IMR-90 (cell line): ENCODE data around the gene ZC3H8. TPM values are rescaled to one million over a fixed set of nuclear protein-coding genes. Genes with fewer than 3 reads are reported as not detected.

Experiments used
- ATAC-seq: fragments of 200-7000 bp; cut with Tn5 transposase; 2 replicates; pipeline ENCODE4 v1.9.1; 2020; ENCODE audit warnings: low read depth, mild to moderate bottlenecking, moderate library complexity
- BruUV-seq: library from RNA; stranded (reverse); fragments of 400-500 nt; replicated peaks from 2 replicates; lab custom pipeline; 2021; lab: Mats Ljungman, UMichigan
- CTCF ChIA-PET: fragments of 300-600 bp; formaldehyde crosslinking; extraction: SDS; loops from one replicate; lab custom pipeline; 2021; ENCODE audit warnings: antibody characterized with exemption; lab: Yijun Ruan, JAX
- POLR2A ChIA-PET: fragments of 300-600 bp; sonication (Branson Sonifier 250); formaldehyde crosslinking; loops from one replicate; lab custom pipeline; 2022; ENCODE audit warnings: antibody characterized with exemption; ENCODE audit not compliant: unreplicated experiment; lab: Charles Lee
- DNase-seq: peaks from one replicate; pipeline ENCODE4 v3.0.0; 2013
- H2AFZ ChIP-seq: replicated peaks from 2 replicates; pipeline ENCODE3; 2013; ENCODE audit warnings: low read length, mild to moderate bottlenecking; ENCODE audit not compliant: poor library complexity
- H2AK5ac ChIP-seq: 2 replicates; pipeline ENCODE4 v1.6.1; 2013; ENCODE audit warnings: low read depth, low read length, inconsistent platforms
- H2AK9ac ChIP-seq: replicated peaks from 2 replicates; pipeline ENCODE3; 2013; ENCODE audit warnings: mild to moderate bottlenecking, low read depth, low read length, moderate library complexity; ENCODE audit not compliant: poor library complexity
- H2BK120ac ChIP-seq: 2 replicates; pipeline ENCODE4 v1.6.1; 2013; ENCODE audit warnings: low read depth, low read length, inconsistent platforms
- H2BK15ac ChIP-seq: 3 replicates; pipeline ENCODE4 v1.6.1; 2013; ENCODE audit warnings: low read depth, low read length, inconsistent platforms
- H2BK20ac ChIP-seq: 2 replicates; pipeline ENCODE4 v1.6.1; 2013; ENCODE audit warnings: low read depth, mild to moderate bottlenecking, inconsistent platforms, low read length, moderate library complexity
- H2BK5ac ChIP-seq: 2 replicates; pipeline ENCODE4 v1.6.1; 2013; ENCODE audit warnings: mild to moderate bottlenecking, low read depth, low read length, inconsistent platforms; ENCODE audit not compliant: poor library complexity, severe bottlenecking
- H3K14ac ChIP-seq: replicated peaks from 2 replicates; pipeline ENCODE4 v1.6.1; 2013; ENCODE audit warnings: low read depth, low read length, inconsistent platforms
- H3K18ac ChIP-seq: 2 replicates; pipeline ENCODE4 v1.6.1; 2013; ENCODE audit warnings: low read depth, low read length, control low read depth
- H3K23ac ChIP-seq: 2 replicates; pipeline ENCODE4 v1.6.1; 2013; ENCODE audit warnings: low read depth, low read length, inconsistent platforms
- H3K27ac ChIP-seq: 2 replicates; pipeline ENCODE4 v1.5.1; 2013; ENCODE audit warnings: mild to moderate bottlenecking, control low read depth, low read length; ENCODE audit not compliant: insufficient read depth
- H3K27me3 ChIP-seq: 2 replicates; pipeline ENCODE4 v1.6.1; 2013; ENCODE audit warnings: low read length; ENCODE audit not compliant: control insufficient read depth, insufficient read depth
- H3K36me3 ChIP-seq: 2 replicates; pipeline ENCODE4 v1.6.1; 2013; ENCODE audit warnings: low read length, mixed read lengths; ENCODE audit not compliant: control insufficient read depth, insufficient read depth
- H3K4ac ChIP-seq: 2 replicates; pipeline ENCODE4 v1.6.1; 2013; ENCODE audit warnings: low read depth, low read length, inconsistent platforms
- H3K4me1 ChIP-seq: 2 replicates; pipeline ENCODE4 v1.6.1; 2013; ENCODE audit warnings: low read length, mixed read lengths; ENCODE audit not compliant: control insufficient read depth, insufficient read depth
- H3K4me2 ChIP-seq: 2 replicates; pipeline ENCODE4 v1.6.1; 2013; ENCODE audit warnings: low read depth, mild to moderate bottlenecking, control low read depth, low read length, moderate library complexity
- H3K4me3 ChIP-seq: 2 replicates; pipeline ENCODE4 v1.5.1; 2013; ENCODE audit warnings: low read depth, mild to moderate bottlenecking, control low read depth, low read length, moderate library complexity; ENCODE audit not compliant: insufficient read depth
- H3K56ac ChIP-seq: 2 replicates; pipeline ENCODE4 v1.6.1; 2013; ENCODE audit warnings: low read length, inconsistent platforms; ENCODE audit not compliant: insufficient read depth; ENCODE audit errors: extremely low read depth
- H3K79me1 ChIP-seq, 2 experiments: 2 replicates each; pipeline ENCODE4 v1.6.1; 2013; ENCODE audit warnings: low read length in 2 of 2, inconsistent platforms in 1 of 2, low read depth in 1 of 2
- H3K9ac ChIP-seq: 2 replicates; pipeline ENCODE4 v1.6.1; 2013; ENCODE audit warnings: low read depth, low read length, control low read depth
- H3K9me1 ChIP-seq: 2 replicates; pipeline ENCODE4 v1.6.1; 2013; ENCODE audit warnings: low read length, inconsistent platforms; ENCODE audit not compliant: insufficient read depth
- H3K9me3 ChIP-seq: 2 replicates; pipeline ENCODE4 v1.6.1; 2013; ENCODE audit warnings: low read length; ENCODE audit not compliant: control insufficient read depth, insufficient read depth
- H4K20me1 ChIP-seq: 2 replicates; pipeline ENCODE4 v1.6.1; 2013; ENCODE audit warnings: low read length, inconsistent platforms; ENCODE audit not compliant: insufficient read depth
- H4K5ac ChIP-seq: 2 replicates; pipeline ENCODE4 v1.6.1; 2013; ENCODE audit warnings: mild to moderate bottlenecking, low read depth, low read length, control low read depth
- H4K8ac ChIP-seq, 2 experiments: 2 replicates each; pipeline ENCODE4 v1.6.1; 2013; ENCODE audit warnings: low read depth in 2 of 2, low read length in 2 of 2, control low read depth in 1 of 2, inconsistent platforms in 1 of 2
- H4K91ac ChIP-seq: 2 replicates; pipeline ENCODE4 v1.6.1; 2013; ENCODE audit warnings: low read depth, low read length, inconsistent platforms; ENCODE audit not compliant: insufficient read depth
- BHLHE40 ChIP-seq: fragments of 150-350 bp; IDR thresholded peaks from 2 replicates; pipeline ENCODE4 v1.6.1; 2016; ENCODE audit warnings: mild to moderate bottlenecking, low read depth, low read length
- CEBPB ChIP-seq: IDR thresholded peaks from 2 replicates; pipeline ENCODE4 v1.6.1; 2012; ENCODE audit warnings: low read depth, low read length, improper control_type of control experiment
- CHD1 ChIP-seq: IDR thresholded peaks from 2 replicates; pipeline ENCODE4 v1.6.1; 2012; ENCODE audit warnings: low read depth, low read length, improper control_type of control experiment
- CTCF ChIP-seq: conservative IDR thresholded peaks from 2 replicates; pipeline ENCODE4 v1.5.1; 2012; ENCODE audit warnings: mild to moderate bottlenecking, low read depth, low read length, improper control_type of control experiment
- FOS ChIP-seq: fragments of 150-350 bp; IDR thresholded peaks from 2 replicates; pipeline ENCODE4 v1.6.1; 2016; ENCODE audit warnings: low read depth, low read length
- MAZ ChIP-seq: IDR thresholded peaks from 2 replicates; pipeline ENCODE4 v1.6.1; 2012; ENCODE audit warnings: low read depth, mild to moderate bottlenecking, low read length, improper control_type of control experiment, moderate library complexity, borderline replicate concordance
- MXI1 ChIP-seq: IDR thresholded peaks from 2 replicates; pipeline ENCODE4 v1.6.1; 2012; ENCODE audit warnings: low read depth, mild to moderate bottlenecking, low read length, moderate library complexity, borderline replicate concordance
- NFE2L2 ChIP-seq: fragments of 150-350 bp; IDR thresholded peaks from 2 replicates; pipeline ENCODE4 v1.6.1; 2016; ENCODE audit warnings: low read depth, mild to moderate bottlenecking, low read length
- POLR2A ChIP-seq: IDR thresholded peaks from 2 replicates; pipeline ENCODE4 v1.6.1; 2012; ENCODE audit warnings: mild to moderate bottlenecking, low read depth, low read length
- RAD21 ChIP-seq: IDR thresholded peaks from 2 replicates; pipeline ENCODE4 v1.6.1; 2012; ENCODE audit warnings: low read length, improper control_type of control experiment
- RCOR1 ChIP-seq: IDR thresholded peaks from 2 replicates; pipeline ENCODE4 v1.6.1; 2012; ENCODE audit warnings: mild to moderate bottlenecking, low read length, improper control_type of control experiment; ENCODE audit not compliant: insufficient replicate concordance
- RFX5 ChIP-seq: IDR thresholded peaks from 2 replicates; pipeline ENCODE4 v1.8.0; 2012; ENCODE audit warnings: low read depth, mild to moderate bottlenecking, low read length, moderate library complexity
- SMC3 ChIP-seq: fragments of 150-350 bp; IDR thresholded peaks from 2 replicates; pipeline ENCODE4 v1.6.1; 2016; ENCODE audit warnings: low read depth, mild to moderate bottlenecking, antibody characterized with exemption, low read length, moderate library complexity
- USF2 ChIP-seq: fragments of 150-350 bp; IDR thresholded peaks from 2 replicates; pipeline ENCODE4 v1.6.1; 2017; ENCODE audit warnings: mild to moderate bottlenecking, antibody characterized with exemption, low read length, low read depth
- WGBS, 2 experiments: methylation state at CpG; one replicate each; pipeline versions ENCODE4 v1.1.5 to v1.1.7; 2013; ENCODE audit warnings: missing lambda C conversion rate in 2 of 2; ENCODE audit not compliant: insufficient read length in 1 of 2; ENCODE audit errors: extremely low coverage in 2 of 2; 5-methylcytosine and 5-hydroxymethylcytosine counted together
- dilution Hi-C: fragments of 300-500 bp; cut with HindIII; formaldehyde crosslinking; loops from one replicate; pipeline ENCODE4 v1.14.3; 2018; ENCODE audit warnings: low sequenced_read_pairs; ENCODE audit not compliant: unreplicated experiment
- in situ Hi-C: fragments of 300-500 bp; cut with MboI; formaldehyde crosslinking; loops from 3 replicates; pipeline ENCODE4 v1.14.3; 2019; ENCODE audit warnings: low sequenced_read_pairs, inconsistent platforms, mixed read lengths
- intact Hi-C: fragments of 100-400 bp; cut with micrococcal nuclease; formaldehyde crosslinking; loops from 2 replicates; pipeline ENCODE4 v1.10.0; 2022
- polyA plus RNA-seq, 3 experiments: library from polyadenylated mRNA; depleted of rRNA; stranded (reverse); fragments of >200 nt; gene quantifications; 2 replicates each; pipeline ENCODE4 v1.2.3, GENCODE V29; 2012; ENCODE audit warnings: low replicate concordance in 1 of 3
- total RNA-seq: library from RNA; depleted of rRNA; stranded (reverse); fragments of >200 nt; gene quantifications from 2 replicates; pipeline ENCODE4 v1.2.3, GENCODE V29; 2012

Gene ZC3H8
- total and polyA plus RNA-seq, 2 of the 4 experiments (the other 2 are of a cell fraction): 0.18 to 1.6 TPM

- Histone ChIP-seq H3K4ac (no peak overlapping the region), H4K91ac (no peak overlapping the region), H3K79me1 (0 out of 4 replicates have a peak, but pooled peaks cover 0 to 4% of the 10 kb centered on the region in 2 experiments), H2AFZ (no peak overlapping the region), H3K14ac (no peak overlapping the region), H3K18ac (no peak overlapping the region), H3K27ac (no peak overlapping the region), H4K8ac (no peak overlapping the region), H2BK15ac (no peak overlapping the region), H2AK5ac (no peak overlapping the region), H3K23ac (no peak overlapping the region), H3K9me1 (no peaks in the 10 kb centered on the region), H3K56ac (no peak overlapping the region), H4K5ac (no peak overlapping the region), H3K36me3 (no peaks in the 10 kb centered on the region), H2BK20ac (no peak overlapping the region), H2BK5ac (no peak overlapping the region), H3K9me3 (no peaks in the 10 kb centered on the region), H2BK120ac (no peak overlapping the region), H3K9ac (no peak overlapping the region), H3K4me3 (no peak overlapping the region), H4K20me1 (no peaks in the 10 kb centered on the region), H3K4me1 (no peaks in the 10 kb centered on the region), H3K27me3 (no peaks in the 10 kb centered on the region), H2AK9ac (no peak overlapping the region), H3K4me2 (no peak overlapping the region)
- no peak for ATAC-seq
- ChIA-PET POLR2A (no interaction called here), CTCF (no interaction called here)
- intact Hi-C loops: no loop called here
- no TSS peak for BruUV-seq
- dilution Hi-C loops: no loop called here
- DNase-seq: no peak
- in situ Hi-C loops: no loop called here
- TF ChIP-seq RCOR1 (no peak), MXI1 (no peak), MAZ (no peak), USF2 (no peak), POLR2A (no peak), RFX5 (no peak), RAD21 (no peak), CTCF (no peak), BHLHE40 (no peak), SMC3 (no peak), NFE2L2 (no peak), CEBPB (no peak), CHD1 (no peak), FOS (no peak)
- no CpG with 5 or more reads among the region's 1 CpG for WGBS, 2 experiments
Measured at GRCh38 chr2:112290648-112291047, 35.8 kb upstream of the ZC3H8 start.
